ENCODE data around the gene RNF6.

Gene RNF6

DNA sequence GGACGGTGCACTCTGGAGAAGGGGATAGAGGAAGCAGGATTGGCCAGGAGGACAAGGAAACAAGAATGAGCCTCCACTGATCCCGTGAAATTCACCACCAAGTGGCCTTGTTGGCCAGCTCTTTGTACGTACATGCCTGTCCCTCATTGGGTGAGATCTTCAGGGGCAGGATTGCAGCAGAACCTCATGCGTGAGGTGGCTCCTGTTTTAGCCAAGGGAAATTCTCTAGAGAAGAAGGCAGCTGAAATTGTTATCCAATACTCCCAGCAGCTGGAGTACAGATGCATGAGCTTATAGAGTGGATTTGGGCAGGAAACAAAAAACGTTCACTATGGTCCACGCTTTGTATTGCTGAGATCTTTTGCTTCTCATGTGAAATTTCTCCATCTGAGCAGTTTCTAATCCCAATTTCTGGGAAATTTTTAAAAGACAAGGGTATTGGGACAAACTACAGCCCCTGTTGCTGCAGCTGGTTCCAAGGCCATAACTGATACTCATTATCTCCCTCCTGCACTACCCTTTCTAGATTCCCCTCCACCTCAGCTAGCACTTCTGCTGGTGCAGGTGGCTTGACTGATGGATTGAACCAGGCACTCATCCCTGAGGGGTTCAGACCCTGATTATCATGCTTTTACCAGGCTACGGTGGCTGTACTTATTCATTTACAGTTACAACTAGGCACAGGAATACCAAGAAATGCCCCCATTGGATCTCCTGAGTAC, 3.9 kb upstream of the RNF6 start:
- no peak for DNase-seq

DNA sequence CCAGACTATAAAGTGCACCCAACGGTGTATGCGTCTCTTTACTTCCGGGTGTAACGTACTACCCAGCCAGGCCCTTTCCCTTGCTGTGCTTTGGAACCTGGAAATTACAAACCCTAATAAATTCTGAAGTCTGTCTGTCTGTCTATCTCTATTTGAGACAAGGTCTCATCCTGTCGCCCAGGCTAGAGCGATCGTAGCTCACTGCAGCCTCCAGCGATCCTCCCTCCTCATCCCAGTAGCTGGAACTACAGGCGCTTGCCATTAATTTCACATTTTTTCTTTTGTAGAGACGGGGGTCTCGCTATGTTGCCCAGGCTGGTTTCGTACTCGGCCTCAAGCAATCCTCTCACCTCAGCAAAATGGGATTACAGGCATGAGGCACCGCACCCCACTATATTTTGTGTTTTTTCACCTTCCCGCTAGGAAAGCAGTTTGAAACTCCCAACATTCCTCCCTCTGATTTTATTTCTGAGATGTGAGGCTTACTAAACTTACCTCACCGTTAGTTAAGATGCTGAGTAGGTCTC, 469 bp upstream of the RNF6 start:
- DNase-seq, result no peak

DNA sequence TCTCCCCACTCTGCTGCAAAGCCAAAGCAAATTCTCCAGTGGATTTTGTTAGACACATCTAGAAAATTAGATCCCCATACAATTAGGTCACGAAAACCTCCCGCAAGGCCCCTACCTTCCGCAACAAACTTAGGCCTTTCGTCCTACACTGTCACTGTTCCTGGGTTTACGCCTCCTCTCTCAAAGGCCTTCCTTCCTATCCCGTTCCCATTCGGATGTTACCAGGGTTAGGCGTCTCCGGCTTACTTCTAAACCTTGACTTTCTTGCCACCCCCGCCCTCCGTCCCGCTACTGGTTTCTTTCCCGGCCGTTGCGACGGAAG, 754 bp downstream of the RNF6 start:
- no peak for DNase-seq

DNA sequence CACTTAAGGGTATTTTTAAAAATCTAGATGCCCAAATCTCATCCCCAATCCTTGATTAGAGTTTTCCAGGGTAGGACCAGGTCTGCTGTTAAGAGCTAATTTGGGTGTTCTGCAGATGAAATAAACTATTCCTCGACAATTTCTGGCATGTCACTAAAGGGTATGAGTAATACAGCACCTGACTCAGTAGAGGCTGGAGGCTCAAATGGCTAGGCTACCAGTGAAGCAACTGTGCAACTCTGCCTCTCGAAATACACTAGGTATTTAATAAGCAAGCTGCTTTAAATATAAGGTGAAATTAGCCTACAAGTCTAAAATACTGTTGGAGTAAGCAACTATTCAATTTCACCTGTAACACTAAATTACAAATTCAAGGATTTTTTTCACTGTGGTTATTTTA, 1.5 kb downstream of the RNF6 start:
- no peak for DNase-seq

DNA sequence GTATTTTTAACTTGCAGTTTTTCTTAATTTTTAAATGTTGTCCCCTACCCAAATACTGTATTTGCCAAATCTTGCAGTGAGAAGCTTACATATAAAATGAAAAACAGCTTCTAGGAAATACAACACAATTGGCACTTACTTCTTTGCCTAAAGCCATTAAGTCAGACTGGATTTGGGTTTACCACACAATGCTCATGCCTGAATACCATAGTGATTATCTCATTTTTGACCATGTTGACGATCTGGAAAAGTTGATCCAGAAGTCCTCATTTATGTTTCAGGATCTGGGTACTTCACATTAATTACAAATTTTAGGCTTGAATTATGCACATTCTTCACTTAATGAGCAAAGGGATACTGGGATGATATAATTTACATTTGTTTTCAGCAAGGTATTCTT, 2.4 kb downstream of the RNF6 start:
- no peak for DNase-seq

DNA sequence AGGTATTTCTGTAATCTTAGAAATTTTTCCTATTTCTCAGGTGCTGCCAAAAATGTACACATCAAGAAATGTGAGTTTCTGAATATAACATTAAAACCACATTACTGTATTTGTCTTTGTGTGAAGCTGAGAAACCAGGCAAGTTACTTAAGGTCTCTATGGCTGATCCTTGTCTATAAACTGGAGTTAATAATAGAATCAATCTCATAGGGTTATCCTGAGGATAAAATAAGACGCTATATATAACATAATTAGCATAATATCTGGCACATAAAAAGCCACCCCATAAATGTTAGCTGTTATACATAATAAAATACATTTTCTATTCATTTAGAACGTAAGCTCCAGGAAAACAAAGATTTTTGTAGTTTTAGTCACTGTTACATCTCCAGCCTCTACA, 6.1 kb downstream of the RNF6 start:
- DNase-seq, result no peak

DNA sequence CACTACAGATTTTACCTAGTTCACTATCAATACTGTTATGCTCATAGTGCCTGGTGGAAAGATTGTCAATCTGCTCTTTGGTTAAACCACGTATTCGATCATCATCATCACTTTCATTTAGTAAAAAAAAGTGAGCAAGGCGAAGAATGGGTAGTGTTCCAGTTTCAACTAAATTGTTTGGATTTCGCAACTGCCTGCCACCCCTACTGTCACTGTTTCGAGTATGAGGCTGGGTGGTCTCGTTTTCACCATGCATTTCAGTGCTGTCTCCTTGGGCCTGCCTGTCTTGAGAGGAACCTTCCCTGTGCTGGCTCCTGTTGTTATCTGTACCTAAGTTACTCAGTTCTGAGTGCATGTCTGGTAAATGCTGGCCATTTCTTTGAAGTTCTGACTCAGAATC, 8.1 kb downstream of the RNF6 start:
- DNase-seq, result no peak

DNA sequence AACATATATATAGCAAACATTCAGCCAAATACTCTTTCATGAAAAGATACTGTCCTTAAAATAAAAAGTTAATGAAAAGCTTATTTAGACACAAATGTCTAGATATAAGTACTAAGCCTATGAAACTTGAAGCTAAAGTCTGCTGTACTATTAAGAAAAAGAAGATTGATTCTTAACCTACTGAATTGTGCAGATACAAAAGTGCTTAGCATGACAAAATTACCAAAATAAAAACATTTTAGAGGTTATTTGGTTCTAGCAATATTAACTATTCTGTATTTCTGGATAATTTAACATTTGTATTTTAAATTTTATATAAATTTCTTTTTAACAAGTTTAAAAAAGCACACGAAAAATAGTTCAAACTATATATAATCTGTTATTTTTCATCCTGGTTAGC, 8.8 kb downstream of the RNF6 start:
- no peak for DNase-seq

DNA sequence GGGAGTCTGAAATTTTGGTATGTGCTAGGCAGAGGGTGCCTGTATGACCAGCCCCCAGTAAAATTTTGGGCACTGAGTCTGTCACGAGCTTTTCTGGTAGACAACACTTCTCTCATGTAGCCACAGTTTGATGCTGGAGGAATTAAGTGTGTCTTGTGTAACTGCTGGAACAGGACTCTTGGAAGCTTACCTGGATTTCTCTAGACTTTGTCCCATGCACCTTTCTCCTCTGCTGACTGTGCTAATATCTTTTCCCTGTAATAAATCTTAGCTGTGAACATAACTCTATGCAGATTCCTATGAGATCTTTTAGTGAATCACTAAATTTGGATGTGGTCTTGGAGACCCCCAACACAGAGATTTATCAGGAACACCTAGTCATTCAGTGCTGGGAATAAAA, 13.8 kb downstream of the RNF6 start:
- no peak for DNase-seq

DNA sequence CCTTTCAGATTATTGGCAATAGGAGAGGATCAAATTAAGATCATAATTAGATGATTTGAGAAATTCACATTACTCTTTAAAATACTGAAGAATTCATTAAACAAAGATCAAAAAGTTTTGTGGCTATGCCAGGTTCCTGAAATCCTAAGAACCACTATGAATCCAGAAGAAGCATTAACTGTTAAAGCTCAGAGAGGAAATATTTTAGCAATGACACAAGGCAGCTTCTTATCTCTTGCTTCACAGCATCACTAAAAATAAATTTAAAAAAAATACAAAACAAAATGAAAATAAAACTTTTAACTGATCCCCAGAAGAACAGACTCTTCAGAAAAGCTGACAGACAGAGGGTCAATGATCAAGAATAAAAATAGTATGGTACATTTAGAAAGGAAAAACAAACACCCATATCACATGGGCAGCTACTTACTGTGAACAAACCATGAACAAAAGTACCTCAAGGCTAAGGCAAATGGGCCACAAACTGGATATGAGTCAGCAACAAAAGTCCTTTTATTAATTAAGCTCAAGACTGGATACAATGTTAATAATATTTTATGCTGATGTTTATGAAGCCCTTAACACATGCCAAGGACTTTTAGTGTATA, 19.6 kb downstream of the RNF6 start:
- no peak for DNase-seq

DNA sequence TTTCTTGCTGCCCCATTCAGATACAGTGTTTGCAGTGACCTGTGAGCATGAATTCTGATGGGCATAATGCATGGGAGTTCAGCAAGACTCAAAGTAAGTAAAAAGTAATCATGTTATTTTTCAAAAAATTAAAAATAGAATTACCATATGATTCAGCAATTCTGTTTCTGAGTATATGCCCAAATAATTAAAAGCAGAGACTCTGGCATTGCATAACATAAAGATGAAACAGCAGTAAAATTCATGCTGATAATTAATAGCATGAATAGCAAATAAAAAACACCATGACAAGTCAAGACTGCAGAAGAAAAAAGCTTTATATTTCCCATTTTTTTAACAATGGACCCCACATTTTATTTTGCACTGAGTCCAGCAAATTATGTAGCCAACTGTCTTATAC, 21.3 kb downstream of the RNF6 start:
- no peak for DNase-seq

DNA sequence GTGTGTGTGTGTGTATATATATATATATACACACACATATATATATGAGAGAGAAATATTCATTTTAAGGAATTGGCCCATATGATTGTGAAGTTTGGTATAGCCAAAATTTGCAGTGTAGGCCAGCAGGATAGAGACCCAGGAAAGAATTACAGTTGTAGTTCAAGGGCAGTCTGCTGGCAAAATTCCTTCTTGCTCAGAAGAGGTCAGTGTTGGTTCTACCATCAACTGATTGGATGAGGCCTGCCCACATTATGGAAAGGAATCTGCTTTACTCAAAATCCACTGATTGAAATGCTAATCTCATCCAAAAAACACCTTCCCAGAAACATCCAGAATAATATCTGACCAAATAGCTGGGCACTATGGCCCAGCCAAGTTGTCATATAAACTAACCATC, 24.0 kb downstream of the RNF6 start:
- no peak for DNase-seq

DNA sequence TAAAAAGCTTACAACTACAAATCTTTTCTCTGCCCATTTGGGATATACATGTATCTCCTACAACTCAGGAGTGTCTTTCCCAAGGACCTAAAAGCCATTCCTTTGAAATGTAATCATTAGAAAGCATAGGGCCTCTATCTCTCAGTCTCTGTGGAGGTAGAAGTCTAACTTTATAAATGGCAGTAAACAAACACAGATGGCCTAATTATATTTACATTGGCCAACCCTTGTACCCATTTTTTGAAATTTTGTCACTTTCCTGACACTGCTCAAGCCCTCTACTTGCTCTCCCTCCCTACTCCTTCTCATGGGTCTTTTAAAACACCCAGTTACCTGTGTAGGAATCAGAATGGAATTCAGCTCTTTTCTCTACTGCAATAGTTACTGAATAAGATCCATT, 24.8 kb downstream of the RNF6 start:
- DNase-seq, result no peak

DNA sequence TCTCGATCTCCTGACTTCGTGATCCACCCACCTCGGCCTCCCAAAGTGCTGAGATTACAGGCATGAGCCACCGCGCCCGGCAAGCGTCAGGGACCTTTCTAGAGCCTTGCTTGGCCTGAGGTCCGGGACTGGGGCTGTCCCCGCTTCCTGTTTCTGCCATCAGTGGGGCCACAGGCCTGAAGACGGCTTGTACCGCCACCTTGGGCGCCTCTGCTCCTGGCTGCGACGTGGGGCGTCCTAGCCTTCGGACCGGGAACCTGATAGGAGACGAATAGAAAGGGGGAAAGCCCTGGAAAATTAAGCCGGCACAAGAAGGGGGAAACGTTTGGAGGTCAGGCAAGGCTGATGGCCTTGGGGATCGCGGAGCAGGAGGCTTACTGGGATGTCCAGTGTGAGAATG, 35.1 kb downstream of the RNF6 start:
- peak in 1 of 2 experiments; percentile 2 for DNase-seq

DNA sequence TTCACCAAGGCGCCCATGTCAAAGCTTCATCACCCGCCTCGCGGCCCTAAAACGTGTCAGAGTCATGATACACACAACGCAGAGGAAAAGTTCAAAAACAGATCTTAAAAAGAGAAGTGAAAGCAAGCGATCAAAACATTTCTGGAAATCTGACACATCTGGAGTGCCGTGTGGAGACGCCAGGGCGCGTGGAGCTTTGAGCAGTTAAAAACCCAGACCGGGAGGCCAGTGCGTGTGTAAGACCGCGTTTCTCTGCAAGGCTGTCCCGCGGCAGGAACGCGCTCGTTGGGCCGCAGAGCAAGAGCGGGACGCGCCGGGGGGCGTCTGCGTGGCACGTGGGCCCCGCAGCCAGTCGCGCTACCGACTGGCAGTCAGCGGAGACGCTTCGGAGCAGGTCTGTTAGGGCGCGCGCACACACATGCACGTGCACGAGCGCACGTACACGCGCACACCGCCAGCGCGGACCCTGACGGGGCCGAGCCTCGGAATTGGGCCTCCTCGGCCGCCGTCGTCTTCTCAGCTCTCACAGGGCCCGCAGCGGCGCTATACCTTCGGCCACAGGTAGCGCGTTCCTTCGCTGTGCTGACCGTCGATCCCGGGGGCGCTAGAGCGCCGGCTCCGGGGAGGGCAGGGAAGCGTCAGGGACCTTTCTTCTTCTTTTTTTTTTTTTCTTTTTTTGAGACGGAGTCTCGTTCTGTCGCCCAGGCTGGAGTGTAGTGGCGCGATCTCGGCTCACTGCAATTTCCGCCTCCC, 35.8 kb downstream of the RNF6 start:
- DNase-seq, result peak; percentile 84 to 88

DNA sequence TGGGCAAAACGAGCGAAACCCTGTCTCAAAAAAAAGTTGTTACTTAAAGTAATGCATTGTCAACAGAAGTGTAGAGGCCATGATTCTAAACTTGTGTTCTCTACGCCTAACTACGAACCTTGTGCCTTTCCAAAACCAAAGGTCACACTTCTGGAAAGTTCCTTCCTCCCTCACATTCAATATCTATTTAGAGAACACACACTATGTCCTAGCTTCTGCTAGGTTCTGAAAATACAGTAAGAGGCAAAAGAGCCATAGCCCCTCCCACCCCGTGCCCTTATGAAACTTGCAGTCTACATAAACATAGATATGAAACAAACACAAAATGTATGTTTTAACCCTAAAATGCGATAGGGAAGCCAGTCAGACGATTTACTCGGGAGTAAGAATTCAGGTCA, 36.4 kb downstream of the RNF6 start:
- DNase-seq, result no peak

DNA sequence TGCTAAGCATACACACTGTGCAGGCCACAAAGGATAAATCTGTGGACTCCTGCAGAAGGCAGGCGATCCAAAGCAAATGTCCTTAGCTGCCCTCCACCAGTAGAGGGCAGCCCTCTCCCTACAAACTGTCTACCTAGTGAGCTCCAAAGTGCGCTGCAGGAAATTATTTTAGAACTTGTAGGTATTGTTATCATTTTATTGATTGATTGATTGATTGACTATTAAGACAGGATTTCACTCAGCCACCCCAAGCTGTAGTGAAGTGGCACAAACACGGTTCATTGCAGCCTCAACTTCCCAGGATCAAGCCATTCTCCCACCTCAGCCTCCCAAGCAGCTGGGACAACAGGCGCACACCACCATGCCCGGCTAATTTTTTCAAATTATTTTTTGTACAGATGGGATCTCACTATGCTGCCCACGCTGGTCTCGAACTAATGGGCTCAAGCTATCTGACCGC, 37.3 kb downstream of the RNF6 start:
- DNase-seq, result peak; percentile 60 to 62

DNA sequence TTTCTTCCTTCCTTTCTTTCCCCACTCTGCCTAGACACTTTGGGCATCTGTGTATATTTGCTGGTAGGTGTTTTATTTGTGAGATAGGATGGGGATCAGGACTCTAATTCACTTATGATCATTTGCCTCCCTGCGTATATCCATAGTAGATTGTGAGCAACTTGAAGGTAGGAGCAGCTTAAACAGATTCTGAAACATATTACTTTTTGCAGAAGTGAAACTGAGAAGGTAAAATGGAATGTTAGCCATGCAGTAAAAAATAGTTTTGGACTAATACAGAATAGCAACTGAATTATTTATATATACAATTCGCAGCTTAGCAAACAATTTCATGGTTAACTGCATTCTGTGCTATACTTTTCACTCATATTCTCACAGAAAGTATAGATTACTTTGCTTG, 38.7 kb downstream of the RNF6 start:
- no peak for DNase-seq

DNA sequence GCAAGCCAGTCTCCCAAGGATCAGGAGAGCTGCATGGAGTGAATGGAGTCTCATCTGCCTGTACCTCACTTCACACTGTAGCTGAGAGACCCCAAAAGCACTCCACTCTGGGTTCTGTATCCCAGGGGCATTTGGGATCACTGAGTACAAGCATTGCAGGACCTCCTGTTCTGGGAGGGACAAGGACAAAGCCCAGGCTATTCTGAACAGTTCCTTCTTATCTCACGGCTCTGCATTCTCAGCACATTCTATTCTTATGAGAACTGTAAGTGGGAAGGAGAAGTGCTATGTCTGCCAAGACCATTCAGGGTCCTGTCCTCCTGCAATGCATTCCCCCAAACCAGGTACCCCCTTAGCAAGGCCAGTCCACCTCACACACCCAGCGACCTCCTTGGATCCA, 42.8 kb downstream of the RNF6 start:
- DNase-seq, result no peak

DNA sequence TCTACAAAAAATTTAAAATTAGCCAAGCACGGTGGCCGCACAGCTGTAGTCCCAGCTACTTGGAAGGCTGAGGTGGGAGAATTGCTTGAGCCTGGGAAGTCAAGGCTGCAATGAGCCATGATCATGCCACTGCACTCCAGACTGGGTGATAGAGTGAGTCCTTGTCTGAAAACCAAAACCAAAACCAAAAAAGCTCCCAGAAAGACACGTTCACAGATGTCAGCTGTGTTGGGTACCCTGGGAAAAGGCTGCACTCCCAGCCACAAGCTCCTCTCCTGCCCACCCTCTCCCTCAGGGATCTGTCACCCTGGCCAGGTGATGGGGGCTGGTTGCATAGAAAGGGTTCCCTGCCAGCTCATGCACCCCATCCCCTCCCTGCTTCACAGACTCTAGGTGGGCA, 53.3 kb downstream of the RNF6 start:
- no peak for DNase-seq

DNA sequence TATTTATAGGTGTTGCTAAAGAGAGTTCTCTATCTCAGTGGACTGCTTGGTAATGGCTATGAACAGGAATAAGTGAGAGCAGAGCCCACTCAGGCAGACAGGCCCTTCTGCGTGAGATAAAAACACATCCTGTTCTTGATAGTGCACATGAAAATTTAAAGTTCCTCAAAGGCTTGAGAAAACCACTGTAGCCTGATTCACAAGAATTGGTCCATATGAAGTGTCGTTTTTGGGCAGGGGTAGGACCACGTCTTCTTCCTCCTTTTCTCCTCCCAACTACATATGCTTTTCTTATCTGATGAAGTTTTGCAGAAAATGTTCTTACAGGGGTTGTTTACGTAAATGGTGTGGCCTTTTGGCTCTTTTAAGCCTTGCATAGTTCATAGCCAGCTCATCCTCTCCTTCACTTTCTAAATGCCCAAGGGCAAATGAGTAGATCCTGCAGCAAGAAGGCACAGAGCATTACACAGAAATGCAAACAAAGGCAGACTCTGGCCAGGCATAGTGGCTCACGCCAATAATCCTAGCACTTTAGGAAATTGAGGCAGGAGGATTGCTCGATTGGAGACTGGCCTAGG, 53.8 kb downstream of the RNF6 start:
- no peak for DNase-seq

DNA sequence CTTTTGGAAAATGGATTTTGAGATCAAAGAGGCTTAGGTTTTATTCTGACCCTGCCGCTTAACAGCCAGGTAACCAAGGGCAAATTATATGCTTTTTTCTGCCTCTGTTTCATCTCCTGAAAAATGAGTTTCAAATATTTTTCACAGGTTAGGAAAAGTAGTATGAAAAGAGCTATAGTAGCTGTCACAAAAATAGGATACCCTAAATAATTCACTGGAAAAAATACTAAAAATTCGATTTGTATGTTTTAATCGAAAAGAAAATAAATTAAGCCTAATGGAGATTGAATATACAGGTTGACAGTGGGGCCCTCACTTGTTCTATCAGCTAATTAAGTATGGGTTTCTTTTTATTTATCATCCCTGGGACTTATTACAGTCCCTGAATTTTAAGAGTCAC, 58.3 kb downstream of the RNF6 start:
- DNase-seq, result no peak

All from activated CD4-positive, alpha-beta T cell treated with anti-CD3 and anti-CD28 coated beads, Interleukin-2, amount 50 U/mL, for 4 hours (primary cell).